ENCODE results near the gene CCDC78.
"Not testable (repeated sequence)": the region's sequence is repeated elsewhere in the genome, so short reads cannot be mapped to it uniquely, and the experiment has no call there.

The CCDC78 gene

GRCh38 chr16:717450-718245, 8.6 kb downstream of the CCDC78 start:
- no peak for ATAC-seq
- peaks cover 10% of the 10 kb centered on the region for H3K27me3 Mint-ChIP-seq
- no peak for DNase-seq
- peaks cover 23% of the 10 kb centered on the region for H3K4me1 Mint-ChIP-seq
- H3K27ac Mint-ChIP-seq: no peak overlapping the region
- no peaks in the 10 kb centered on the region for H3K9me3 Mint-ChIP-seq
- H3K36me3 Mint-ChIP-seq (ENCODE audit: low read depth): no peaks in the 10 kb centered on the region
- H3K4me3 Mint-ChIP-seq: no peak overlapping the region

GRCh38 chr16:716768-717325, 9.4 kb downstream of the CCDC78 start:
- peaks cover 22% of the 10 kb centered on the region for H3K4me1 Mint-ChIP-seq

GRCh38 chr16:716200-716568, 10.1 kb downstream of the CCDC78 start:
- H3K27ac Mint-ChIP-seq: no peak overlapping the region
- peaks cover 15% of the 10 kb centered on the region for H3K27me3 Mint-ChIP-seq
- DNase-seq (no peak), ATAC-seq (no peak)
- H3K36me3 Mint-ChIP-seq (ENCODE audit: low read depth): no peaks in the 10 kb centered on the region
- H3K4me3 Mint-ChIP-seq: peak overlapping the region; percentile 61
- H3K9me3 Mint-ChIP-seq: no peaks in the 10 kb centered on the region
- H3K4me1 Mint-ChIP-seq: peaks cover 22% of the 10 kb centered on the region

More at GRCh38 chr16:716768-717325, 9.4 kb downstream of the CCDC78 start:
- Mint-ChIP-seq H3K27ac (no peak overlapping the region), H3K9me3 (no peaks in the 10 kb centered on the region), H3K4me3 (peak overlapping the region; percentile 61), H3K36me3 (ENCODE audit: low read depth) (no peaks in the 10 kb centered on the region), H3K27me3 (peaks cover 14% of the 10 kb centered on the region)
- DNase-seq: no peak
- ATAC-seq: no peak

- Mint-ChIP-seq H3K27ac (no peak overlapping the region), H3K36me3 (ENCODE audit: low read depth) (no peaks in the 10 kb centered on the region), H3K4me1 (peaks cover 22% of the 10 kb centered on the region), H3K4me3 (peak overlapping the region; percentile 61), H3K9me3 (no peaks in the 10 kb centered on the region), H3K27me3 (peaks cover 17% of the 10 kb centered on the region)
- peak; percentile 5 for ATAC-seq
- peak; percentile 43 for DNase-seq
These were observed 10.6 kb downstream of the CCDC78 start for GRCh38 chr16:715477-716199.

- DNase-seq (peak; percentile 95), ATAC-seq (peak; percentile 77)
- peak within 1 kb of the TSS; percentile 61 for H3K4me3 Mint-ChIP-seq
- H3K9me3 Mint-ChIP-seq: no peaks in the 10 kb centered on the region
- no peak within 1 kb of the TSS for H3K27ac Mint-ChIP-seq
- no peaks in the 10 kb centered on the region for H3K36me3 Mint-ChIP-seq (ENCODE audit: low read depth)
- peaks cover 19% of the 10 kb centered on the region for H3K27me3 Mint-ChIP-seq
- H3K4me1 Mint-ChIP-seq: peaks cover 18% of the 10 kb centered on the region
These were observed 11.4 kb downstream of the CCDC78 start, which contains the start of gene METRN for GRCh38 chr16:714558-715476. Gene METRN (plus strand): TSS chr16:715118. CDS start chr16:715290, 172 bp downstream.

GRCh38 chr16:714079-714478, 12.2 kb downstream of the CCDC78 start:
- no peaks in the 10 kb centered on the region for H3K9me3 Mint-ChIP-seq
- H3K27ac Mint-ChIP-seq: no peak overlapping the region
- no peaks in the 10 kb centered on the region for H3K36me3 Mint-ChIP-seq (ENCODE audit: low read depth)
- peaks cover 24% of the 10 kb centered on the region for H3K27me3 Mint-ChIP-seq
- H3K4me1 Mint-ChIP-seq: peaks cover 11% of the 10 kb centered on the region
- no peak for DNase-seq
- H3K4me3 Mint-ChIP-seq: no peak overlapping the region
- ATAC-seq: no peak

- peaks cover 35% of the 10 kb centered on the region for H3K27me3 Mint-ChIP-seq
- H3K4me1 Mint-ChIP-seq; H3K27ac Mint-ChIP-seq; H3K9me3 Mint-ChIP-seq; H3K36me3 Mint-ChIP-seq (ENCODE audit: low read depth); H3K4me3 Mint-ChIP-seq; ATAC-seq: not testable (repeated sequence)
- peak; percentile 73 for DNase-seq
These were observed 13.4 kb downstream of the CCDC78 start for GRCh38 chr16:712740-713250.

GRCh38 chr16:711548-712320, 14.5 kb downstream of the CCDC78 start:
- peak; percentile 58 for ATAC-seq
- no peak overlapping the region for H3K27ac Mint-ChIP-seq
- H3K36me3 Mint-ChIP-seq (ENCODE audit: low read depth): no peaks in the 10 kb centered on the region
- peaks cover 6% of the 10 kb centered on the region for H3K4me1 Mint-ChIP-seq
- H3K9me3 Mint-ChIP-seq: no peaks in the 10 kb centered on the region
- H3K4me3 Mint-ChIP-seq: no peak overlapping the region
- peak; percentile 89 for DNase-seq
- H3K27me3 Mint-ChIP-seq: peaks cover 43% of the 10 kb centered on the region

GRCh38 chr16:711084-711483, 15.2 kb downstream of the CCDC78 start:
- Mint-ChIP-seq H3K36me3 (ENCODE audit: low read depth) (no peaks in the 10 kb centered on the region), H3K4me3 (no peak overlapping the region), H3K4me1 (peaks cover 5% of the 10 kb centered on the region), H3K27me3 (peaks cover 50% of the 10 kb centered on the region), H3K27ac (no peak overlapping the region), H3K9me3 (no peaks in the 10 kb centered on the region)
- ATAC-seq (no peak), DNase-seq (no peak)

- peaks cover 50% of the 10 kb centered on the region for H3K27me3 Mint-ChIP-seq
- ATAC-seq: no peak
- no peaks in the 10 kb centered on the region for H3K36me3 Mint-ChIP-seq (ENCODE audit: low read depth)
- no peak overlapping the region for H3K27ac Mint-ChIP-seq
- no peak overlapping the region for H3K4me3 Mint-ChIP-seq
- no peaks in the 10 kb centered on the region for H3K9me3 Mint-ChIP-seq
- H3K4me1 Mint-ChIP-seq: peaks cover 5% of the 10 kb centered on the region
- no peak for DNase-seq
These were observed 15.7 kb downstream of the CCDC78 start for GRCh38 chr16:710500-711075.

GRCh38 chr16:709566-710499, 16.4 kb downstream of the CCDC78 start:
- no peaks in the 10 kb centered on the region for H3K36me3 Mint-ChIP-seq (ENCODE audit: low read depth)
- no peak for DNase-seq
- peaks cover 5% of the 10 kb centered on the region for H3K4me1 Mint-ChIP-seq
- H3K27me3 Mint-ChIP-seq: peaks cover 50% of the 10 kb centered on the region
- H3K9me3 Mint-ChIP-seq: no peaks in the 10 kb centered on the region
- H3K4me3 Mint-ChIP-seq: no peak overlapping the region
- ATAC-seq: no peak
- H3K27ac Mint-ChIP-seq: no peak overlapping the region

GRCh38 chr16:708959-709358, 17.3 kb downstream of the CCDC78 start:
- H3K36me3 Mint-ChIP-seq (ENCODE audit: low read depth): no peaks in the 10 kb centered on the region
- H3K4me1 Mint-ChIP-seq: peaks cover 5% of the 10 kb centered on the region
- no peaks in the 10 kb centered on the region for H3K9me3 Mint-ChIP-seq
- no peak overlapping the region for H3K27ac Mint-ChIP-seq
- H3K4me3 Mint-ChIP-seq: no peak overlapping the region
- no peak for ATAC-seq
- DNase-seq: no peak
- peaks cover 50% of the 10 kb centered on the region for H3K27me3 Mint-ChIP-seq
